Activated CD4-positive, CD25-positive, alpha-beta regulatory T cell (primary cell): ENCODE measurements around the gene COPS2.
"Not testable (repeated sequence)": the region's sequence is repeated elsewhere in the genome, so short reads cannot be mapped to it uniquely, and the experiment has no call there.

Source experiments
- DNase-seq, 4 experiments: peaks; one replicate each; lab custom pipeline; 2025; lab: John Stamatoyannopoulos, UW

The COPS2 gene

GRCh38 chr15:49103002-49103401 lies 52.4 kb downstream of the COPS2 start:
- no peak for DNase-seq

- no peak for DNase-seq
Measured at GRCh38 chr15:49101536-49101935, 53.9 kb downstream of the COPS2 start.

- no peak for DNase-seq
Measured at GRCh38 chr15:49096090-49096750, 59.2 kb downstream of the COPS2 start.

DNA sequence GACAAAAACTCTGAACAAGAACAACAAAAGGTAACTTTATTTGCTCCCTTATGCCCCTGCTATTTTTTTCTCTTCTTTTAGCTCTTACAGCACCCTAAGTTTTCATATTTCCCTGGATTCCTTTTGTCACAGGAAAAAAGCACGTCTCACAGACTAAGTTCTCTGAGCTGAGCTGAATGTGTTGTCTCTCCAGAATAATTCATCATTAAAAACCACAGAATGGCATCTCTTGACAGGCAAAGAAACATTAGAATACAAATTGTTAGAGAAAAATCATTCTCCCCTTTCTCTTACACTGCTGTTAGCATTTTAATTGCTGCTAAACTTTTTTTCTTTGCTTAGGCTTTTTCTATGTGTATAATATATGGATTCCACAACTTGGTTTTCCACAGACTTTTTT lies 60.5 kb downstream of the COPS2 start:
- no peak for DNase-seq

DNA sequence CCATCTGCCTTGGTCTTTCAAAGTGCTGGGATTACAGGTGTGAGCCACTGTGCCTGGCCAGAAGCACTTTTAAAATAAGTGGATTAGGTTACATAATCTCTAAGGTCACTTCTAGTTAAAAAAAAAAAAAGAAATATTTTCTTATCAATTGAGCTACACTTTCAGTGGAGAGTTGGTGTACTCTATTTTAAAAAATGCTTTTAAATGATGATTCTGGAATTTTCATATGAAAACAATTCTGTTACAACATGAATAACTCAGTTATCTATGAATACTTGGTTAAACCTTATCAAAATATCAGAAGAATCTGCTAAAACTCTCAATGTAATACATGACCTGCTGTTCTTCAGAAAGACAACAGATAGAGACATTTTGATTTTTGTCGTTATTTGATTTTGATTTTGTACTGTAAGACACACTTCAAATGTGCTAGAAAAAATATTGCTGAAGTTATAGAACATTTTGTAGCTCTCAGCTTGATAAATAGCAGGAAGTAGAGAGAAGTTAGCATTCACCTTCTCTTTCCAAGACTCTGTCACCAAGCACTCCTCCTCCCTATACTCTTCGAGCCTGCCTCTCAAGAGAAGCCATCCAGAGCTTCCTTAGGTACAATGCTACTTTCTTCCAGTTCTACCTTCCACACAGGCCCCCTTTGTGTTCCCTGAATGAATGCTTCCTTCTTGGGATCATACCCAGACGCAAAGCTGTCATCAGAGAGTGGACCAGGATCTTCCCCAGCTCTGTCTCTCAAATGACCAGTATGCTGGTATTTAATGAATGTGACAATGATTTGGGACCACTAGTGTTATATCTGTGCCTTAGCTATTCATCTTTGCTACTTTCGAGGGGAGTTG lies 61.9 kb downstream of the COPS2 start:
- DNase-seq = no peak

DNA sequence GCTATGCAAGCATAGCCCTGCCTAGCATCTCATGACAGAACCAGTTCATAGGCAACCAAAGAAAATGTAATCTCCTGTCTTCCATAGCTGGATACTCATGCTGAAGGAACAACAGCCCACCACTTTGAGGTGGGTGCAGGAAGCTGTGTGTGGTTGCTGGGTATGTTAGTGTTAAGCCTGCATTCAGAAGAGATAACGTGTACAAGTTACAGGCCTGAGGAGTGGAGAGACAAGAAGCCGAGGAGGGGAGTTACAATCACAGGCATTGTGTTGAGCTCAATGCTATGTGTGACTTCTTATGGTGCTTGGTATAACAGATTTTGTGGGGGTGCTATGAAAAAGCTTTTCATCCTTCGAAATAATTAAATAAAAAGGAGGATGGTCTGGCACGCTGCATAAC lies 66.4 kb downstream of the COPS2 start:
- no peak for DNase-seq

- no peak for DNase-seq
Measured at GRCh38 chr15:49085696-49086459, 69.5 kb downstream of the COPS2 start.

- no peak for DNase-seq
Measured at GRCh38 chr15:49084285-49084570, 71.2 kb downstream of the COPS2 start.

DNA sequence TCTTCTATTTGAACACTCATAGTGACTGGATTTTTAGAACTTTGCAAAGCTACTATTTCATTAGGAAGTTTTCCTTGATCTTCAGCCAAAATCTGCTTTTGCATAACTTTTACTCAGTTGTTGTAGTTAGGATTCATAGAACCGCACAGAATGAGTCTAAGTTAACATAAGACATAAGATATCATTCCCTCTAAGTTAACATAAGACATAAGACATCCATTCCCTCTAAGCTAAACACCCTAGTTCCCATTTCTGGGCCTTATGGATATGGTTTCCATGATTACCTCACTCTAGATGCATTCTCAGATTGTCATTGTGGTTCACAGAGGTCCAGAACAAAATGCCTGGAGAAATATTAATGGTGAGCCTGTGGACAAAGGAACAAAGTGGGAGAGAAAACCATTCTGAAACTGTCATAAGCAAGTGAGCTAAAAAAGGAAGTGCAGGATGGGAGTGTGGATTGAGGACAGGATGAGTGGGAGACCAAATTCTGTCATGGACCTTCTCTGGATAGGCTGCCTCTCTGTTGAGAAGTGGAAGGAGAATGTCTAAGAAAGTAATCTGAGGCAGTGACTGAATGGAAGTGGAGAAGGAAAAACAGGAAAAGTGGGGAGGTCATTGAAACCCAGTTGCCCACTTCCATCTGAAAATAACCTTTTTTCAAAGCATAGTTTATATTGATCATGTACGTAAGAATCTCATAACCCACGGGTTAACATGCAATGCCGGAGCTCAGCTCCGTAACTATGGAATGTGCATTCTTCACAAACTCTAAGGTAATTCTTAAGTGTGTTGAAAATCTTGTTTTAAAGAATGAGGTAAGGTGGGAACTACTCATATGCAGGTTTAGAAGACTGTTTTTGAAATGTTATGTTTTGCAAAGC lies 71.8 kb downstream of the COPS2 start:
- DNase-seq = no peak

GRCh38 chr15:49082960-49083359 lies 72.4 kb downstream of the COPS2 start:
- DNase-seq = no peak

DNA sequence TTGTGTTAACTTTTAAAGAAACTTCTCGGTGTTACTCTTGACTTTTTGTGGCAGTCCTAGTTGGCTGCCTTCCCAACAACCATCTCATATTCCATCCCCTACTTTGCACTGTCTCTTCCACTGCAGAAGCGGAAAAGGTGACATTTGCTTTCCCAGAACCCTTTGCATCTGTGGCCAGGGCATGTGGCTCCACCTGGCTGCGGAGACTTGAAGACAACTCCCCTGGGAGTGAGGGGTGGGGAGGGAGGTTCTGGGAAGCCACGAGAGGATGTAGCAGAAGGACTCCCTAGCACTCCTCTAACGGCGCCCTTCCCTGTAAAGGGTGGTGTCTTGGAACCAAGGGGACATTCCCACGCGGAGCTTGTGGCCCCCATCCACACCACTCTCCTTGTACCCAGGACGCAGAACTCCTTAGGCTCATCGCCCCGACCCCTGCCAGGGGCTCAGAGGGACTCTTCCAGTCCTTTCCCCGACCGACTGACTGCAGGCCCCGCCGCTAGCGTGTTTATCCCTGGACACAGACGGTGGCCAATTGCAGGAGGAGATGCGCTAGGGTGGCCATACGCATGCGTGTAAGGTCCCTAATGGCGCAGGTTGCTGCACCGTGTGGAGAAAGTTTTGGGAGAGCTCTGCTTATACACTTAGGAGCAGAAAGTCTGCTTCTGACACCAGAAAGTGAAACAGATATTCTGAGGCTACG lies 75.9 kb downstream of the COPS2 start:
- DNase-seq = no peak

GRCh38 chr15:49075881-49076280 lies 79.5 kb downstream of the COPS2 start:
- DNase-seq = no peak

DNA sequence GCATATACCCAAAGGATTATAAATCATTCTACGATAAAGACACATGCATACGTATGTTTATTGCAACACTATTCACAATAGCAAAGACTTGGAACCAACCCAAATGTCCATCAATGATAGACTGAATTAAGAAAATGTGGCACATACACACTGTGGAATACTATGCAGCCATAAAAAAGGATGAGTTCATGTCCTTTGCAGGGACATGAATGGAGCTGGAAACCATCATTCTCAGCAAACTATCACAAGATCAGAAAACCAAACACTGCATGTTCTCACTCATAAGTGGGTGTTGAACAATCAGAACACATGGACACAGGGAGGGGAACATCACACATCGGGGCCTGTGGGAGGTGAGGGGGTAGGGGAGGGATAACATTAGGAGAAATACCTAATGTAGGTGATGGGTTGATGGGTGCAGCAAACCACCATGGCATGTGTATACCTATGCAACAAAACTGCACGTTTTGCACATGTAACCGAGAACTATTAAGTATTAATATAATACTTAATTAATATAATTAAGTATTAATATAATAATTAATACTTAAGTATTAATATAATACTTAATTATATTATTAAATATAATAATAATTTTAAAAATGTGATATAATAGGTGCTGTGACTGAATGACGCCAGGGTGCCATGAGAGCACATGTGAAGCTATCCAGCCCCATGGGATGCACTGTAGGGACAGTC lies 80.7 kb downstream of the COPS2 start:
- DNase-seq = not testable (repeated sequence)
